Transverse colon (tissue), 4 donors: Measurements from ENCODE around the gene TFG. TPM values are rescaled to one million over a fixed set of nuclear protein-coding genes. Genes with fewer than 3 reads are reported as not detected.

ENCODE experiments used
- DNase-seq: peaks from one replicate; pipeline ENCODE4 v3.0.0-alpha.2; 2019
- H3K27ac ChIP-seq, 4 donors: fragments of 200-600 bp; sonication (generic); 2 replicates each; pipeline ENCODE4 v1.5.1; 2016 to 2018; ENCODE audit warnings: inconsistent platforms in 4 of 4
- H3K27me3 ChIP-seq: fragments of 200-600 bp; sonication (generic); 2 replicates; pipeline ENCODE4 v1.5.1; 2017; ENCODE audit warnings: inconsistent platforms
- H3K36me3 ChIP-seq, 4 donors: fragments of 200-600 bp; sonication (generic); 2 replicates each; pipeline ENCODE4 v1.5.1; 2017 to 2019; ENCODE audit warnings: inconsistent platforms in 4 of 4
- H3K4me1 ChIP-seq, 4 donors: fragments of 200-600 bp; sonication (generic); 2 replicates each; pipeline ENCODE4 v1.5.1; 2017 to 2020; ENCODE audit warnings: inconsistent platforms in 4 of 4
- H3K4me3 ChIP-seq, 4 donors: fragments of 200-600 bp; sonication (generic); 1 replicate in 1 of 4; 2 replicates in 3 of 4; pipeline versions ENCODE4 v1.5.1 to v1.6.1; 2017 to 2019; ENCODE audit warnings: inconsistent platforms in 4 of 4
- H3K9me3 ChIP-seq, 2 donors: fragments of 200-600 bp; sonication (generic); 2 replicates each; pipeline ENCODE4 v1.5.1; 2017 to 2019; ENCODE audit warnings: inconsistent platforms in 2 of 2
- CTCF ChIP-seq, 5 experiments: fragments of 200-600 bp in 3 of 5; fragments of 450-650 bp in 2 of 5; sonication (generic) in 3 of 5; IDR thresholded peaks; 1 replicate in 2 of 5; 2 replicates in 3 of 5; pipeline ENCODE4 v1.5.1; 2016 to 2017; ENCODE audit warnings: antibody characterized with exemption in 5 of 5, inconsistent platforms in 3 of 5, mild to moderate bottlenecking in 2 of 5, moderate library complexity in 1 of 5
- EP300 ChIP-seq: sonication (generic); formaldehyde crosslinking; IDR thresholded peaks from one replicate; pipeline ENCODE4 v1.6.1; 2017; ENCODE audit warnings: antibody characterized with exemption, low read depth
- POLR2A ChIP-seq: fragments of 450-650 bp; IDR thresholded peaks from one replicate; pipeline ENCODE4 v1.6.1; 2016; ENCODE audit warnings: antibody characterized with exemption, mild to moderate bottlenecking, moderate library complexity
- POLR2AphosphoS5 ChIP-seq, 3 donors: sonication (generic); formaldehyde crosslinking; IDR thresholded peaks; one replicate each; pipeline ENCODE4 v1.6.1; 2016; ENCODE audit warnings: antibody characterized with exemption in 3 of 3
- WGBS, 2 donors: methylation state at CpG; one replicate each; pipeline ENCODE4 v1.1.5; 2018; ENCODE audit warnings: low coverage in 1 of 2; 5-methylcytosine and 5-hydroxymethylcytosine counted together
- in situ Hi-C, 4 donors: fragments of 200-750 bp; cut with MboI; loops; one replicate each; pipeline versions ENCODE4 v1.15.0 to v1.15.1; 2017; ENCODE audit warnings: low sequenced_read_pairs in 3 of 4, low pct_ligation_motif_present in 1 of 4, low pct_unique_long_range_greater_than_20kb in 1 of 4
- intact Hi-C: fragments of 100-400 bp; cut with DNase I; formaldehyde crosslinking; loops from one replicate; pipeline ENCODE4 v1.15.1; 2023; ENCODE audit warnings: low total_unique reads
- total RNA-seq, 4 donors: library from RNA; depleted of rRNA; stranded (reverse); fragments of >200 nt; gene quantifications; one replicate each; pipeline ENCODE4 v1.1.0, GENCODE V29; 2016

TFG gene
- total RNA-seq, 4 donors from 2014 or later, result 72.2 to 118 (median 94.3) TPM

- no peaks in the 10 kb centered on the region for H3K4me1 ChIP-seq
- H3K9me3 ChIP-seq, result no peaks in the 10 kb centered on the region
- in situ Hi-C loops (no loop called here), intact Hi-C loops (no loop called here)
- no peaks in the 10 kb centered on the region for H3K27me3 ChIP-seq
- peaks cover 0 to 6% (median 0%) of the 10 kb centered on the region in 4 donors for H3K36me3 ChIP-seq
- no peak overlapping the region for H3K27ac ChIP-seq
- H3K4me3 ChIP-seq, result no peak overlapping the region
- DNase-seq, result no peak
- no peak for TF ChIP-seq CTCF (IDR thresholded peaks at IDR 0.05)
- TF ChIP-seq EP300, result no peak
- no peak for TF ChIP-seq POLR2A
- TF ChIP-seq POLR2AphosphoS5 (IDR thresholded peaks at IDR 0.05), result no peak
- WGBS, 2 donors, result 83% methylated on average over 2 of the region's 2 CpGs; no CpG with 5 or more reads in 1 of the 2 donors
Measured at GRCh38 chr3:100776746-100777145, 67.5 kb downstream of the TFG start.

- no peak for DNase-seq
- no peaks in the 10 kb centered on the region for H3K9me3 ChIP-seq
- peaks cover 0 to under 1% (median 0%) of the 10 kb centered on the region in 4 donors for H3K4me1 ChIP-seq
- no peak for TF ChIP-seq POLR2A
- no peak for TF ChIP-seq EP300
- TF ChIP-seq POLR2AphosphoS5 (IDR thresholded peaks at IDR 0.05), result no peak
- in situ Hi-C loops, result no loop called here
- peaks cover 0 to 6% (median 0%) of the 10 kb centered on the region in 4 donors for H3K36me3 ChIP-seq
- no peaks in the 10 kb centered on the region for H3K27me3 ChIP-seq
- H3K4me3 ChIP-seq, result no peak overlapping the region
- H3K27ac ChIP-seq, result no peak overlapping the region
- intact Hi-C loops, result no loop called here
Measured at GRCh38 chr3:100777271-100777670, 68.0 kb downstream of the TFG start.

GRCh38 chr3:100779480-100779879, 70.2 kb downstream of the TFG start:
- intact Hi-C loops (no loop called here), in situ Hi-C loops (no loop called here)
- H3K4me3 ChIP-seq, result no peak overlapping the region
- peaks cover 0 to 5% (median 0%) of the 10 kb centered on the region in 4 donors for H3K4me1 ChIP-seq
- no peak for DNase-seq
- no peaks in the 10 kb centered on the region for H3K36me3 ChIP-seq
- H3K9me3 ChIP-seq, result no peaks in the 10 kb centered on the region
- no peaks in the 10 kb centered on the region for H3K27me3 ChIP-seq
- no peak overlapping the region for H3K27ac ChIP-seq
- TF ChIP-seq POLR2A (no peak), POLR2AphosphoS5 (IDR thresholded peaks at IDR 0.05) (no peak), CTCF (IDR thresholded peaks at IDR 0.05) (no peak), EP300 (no peak)

GRCh38 chr3:100780071-100780622, 70.9 kb downstream of the TFG start:
- H3K4me3 ChIP-seq, result no peak overlapping the region
- TF ChIP-seq EP300, result no peak
- TF ChIP-seq POLR2A, result no peak
- TF ChIP-seq CTCF (IDR thresholded peaks at IDR 0.05), result no peak
- no peak for TF ChIP-seq POLR2AphosphoS5 (IDR thresholded peaks at IDR 0.05)
- intact Hi-C loops, result no loop called here
- H3K4me1 ChIP-seq, result peaks cover 0 to 5% (median 0%) of the 10 kb centered on the region in 4 donors
- DNase-seq, result no peak
- H3K9me3 ChIP-seq, result no peaks in the 10 kb centered on the region
- no peaks in the 10 kb centered on the region for H3K27me3 ChIP-seq
- no peak overlapping the region for H3K27ac ChIP-seq
- in situ Hi-C loops, result no loop called here
- H3K36me3 ChIP-seq, result no peaks in the 10 kb centered on the region
- 78 to 83% methylated on average over 2 of the region's 2 CpGs for WGBS, 2 donors

- TF ChIP-seq EP300 (no peak), POLR2AphosphoS5 (IDR thresholded peaks at IDR 0.05) (no peak), POLR2A (no peak), CTCF (IDR thresholded peaks at IDR 0.05) (no peak)
- Histone ChIP-seq H3K27ac (no peak overlapping the region), H3K27me3 (no peaks in the 10 kb centered on the region), H3K9me3 (peaks cover 0 to 6% of the 10 kb centered on the region in 2 donors), H3K36me3 (peaks cover 0 to 4% (median 0%) of the 10 kb centered on the region in 4 donors), H3K4me1 (peaks cover 0 to 5% (median 0%) of the 10 kb centered on the region in 4 donors), H3K4me3 (no peak overlapping the region)
- no peak for DNase-seq
- in situ Hi-C loops (no loop called here), intact Hi-C loops (no loop called here)
- WGBS, 2 donors, result 90 to 94% methylated on average over 2 of the region's 2 CpGs
Measured at GRCh38 chr3:100781301-100781700, 72.0 kb downstream of the TFG start.
